ENCODE measurements around the gene ATXN7L1. TPM values are rescaled to one million over a fixed set of nuclear protein-coding genes. Genes with fewer than 3 reads are reported as not detected.

The ATXN7L1 gene
- total and polyA plus RNA-seq, 2 experiments from 2014 or later: 6.4 to 8.6 TPM

GRCh38 chr7:105786520-105787470 lies 89.6 kb downstream of the ATXN7L1 start:
- no peaks in the 10 kb centered on the region for H3K9me3 ChIP-seq (ENCODE audit: low read depth)
- H3K36me3 ChIP-seq: no peaks in the 10 kb centered on the region
- TF ChIP-seq CTCF (IDR thresholded peaks at IDR 0.05; ENCODE audit: low read depth, low read length): no peak
- H3K4me3 ChIP-seq: no peak overlapping the region
- no peaks in the 10 kb centered on the region for H3K4me1 ChIP-seq (ENCODE audit: low read depth)
- H3K27me3 ChIP-seq: no peaks in the 10 kb centered on the region
- no peak for DNase-seq (ENCODE audit: low read depth in 1 of 2, low spot score in 1 of 2)
- H3K27ac ChIP-seq: no peak overlapping the region

- TF ChIP-seq CTCF (IDR thresholded peaks at IDR 0.05; ENCODE audit: low read depth, low read length): no peak
- Histone ChIP-seq H3K27me3 (no peaks in the 10 kb centered on the region), H3K9me3 (ENCODE audit: low read depth) (no peaks in the 10 kb centered on the region), H3K36me3 (no peaks in the 10 kb centered on the region), H3K27ac (no peak overlapping the region), H3K4me3 (no peak overlapping the region), H3K4me1 (ENCODE audit: low read depth) (no peaks in the 10 kb centered on the region)
- DNase-seq (ENCODE audit: low read depth in 1 of 2, low spot score in 1 of 2): peak in 1 of 2 donors; percentile 77
These were observed 93.9 kb downstream of the ATXN7L1 start for GRCh38 chr7:105782391-105783042.

GRCh38 chr7:105779856-105780780 lies 96.3 kb downstream of the ATXN7L1 start:
- Histone ChIP-seq H3K4me1 (ENCODE audit: low read depth) (no peaks in the 10 kb centered on the region), H3K4me3 (no peak overlapping the region), H3K36me3 (no peaks in the 10 kb centered on the region), H3K27ac (no peak overlapping the region), H3K9me3 (ENCODE audit: low read depth) (no peaks in the 10 kb centered on the region), H3K27me3 (no peaks in the 10 kb centered on the region)
- no peak for DNase-seq (ENCODE audit: low read depth in 1 of 2, low spot score in 1 of 2)
- TF ChIP-seq CTCF (IDR thresholded peaks at IDR 0.05; ENCODE audit: low read depth, low read length): no peak

GRCh38 chr7:105778956-105779355 lies 97.4 kb downstream of the ATXN7L1 start:
- no peaks in the 10 kb centered on the region for H3K27me3 ChIP-seq
- no peaks in the 10 kb centered on the region for H3K4me1 ChIP-seq (ENCODE audit: low read depth)
- H3K27ac ChIP-seq: no peak overlapping the region
- H3K4me3 ChIP-seq: no peak overlapping the region
- TF ChIP-seq CTCF (IDR thresholded peaks at IDR 0.05; ENCODE audit: low read depth, low read length): no peak
- H3K36me3 ChIP-seq: no peaks in the 10 kb centered on the region
- no peaks in the 10 kb centered on the region for H3K9me3 ChIP-seq (ENCODE audit: low read depth)
- no peak for DNase-seq (ENCODE audit: low read depth in 1 of 2, low spot score in 1 of 2)
